ENCODE results near the gene CRTAC1. TPM values are rescaled to one million over a fixed set of nuclear protein-coding genes. Genes with fewer than 3 reads are reported as not detected.

CRTAC1 gene
- total and polyA plus RNA-seq, 2 experiments from 2014 or later, result 0.30 to 8.0 TPM

- Histone ChIP-seq H3K27ac (no peak overlapping the region), H3K4me3 (no peak overlapping the region), H3K4me1 (ENCODE audit: low read depth) (no peaks in the 10 kb centered on the region), H3K36me3 (no peaks in the 10 kb centered on the region), H3K27me3 (no peaks in the 10 kb centered on the region), H3K9me3 (ENCODE audit: low read depth) (no peaks in the 10 kb centered on the region)
- DNase-seq (ENCODE audit: low read depth in 1 of 2, low spot score in 1 of 2), result no peak
- no peak for TF ChIP-seq CTCF (IDR thresholded peaks at IDR 0.05; ENCODE audit: low read depth, low read length)
Measured at GRCh38 chr10:97883092-97883485, 147.3 kb downstream of the CRTAC1 start.

GRCh38 chr10:97882142-97883091 is 148.0 kb downstream of the CRTAC1 start:
- Histone ChIP-seq H3K27me3 (no peaks in the 10 kb centered on the region), H3K36me3 (no peaks in the 10 kb centered on the region), H3K27ac (no peak overlapping the region), H3K9me3 (ENCODE audit: low read depth) (no peaks in the 10 kb centered on the region), H3K4me1 (ENCODE audit: low read depth) (no peaks in the 10 kb centered on the region), H3K4me3 (no peak overlapping the region)
- DNase-seq (ENCODE audit: low read depth in 1 of 2, low spot score in 1 of 2), result peak in 1 of 2 donors; percentile 88
- no peak for TF ChIP-seq CTCF (IDR thresholded peaks at IDR 0.05; ENCODE audit: low read depth, low read length)

- Histone ChIP-seq H3K9me3 (ENCODE audit: low read depth) (no peaks in the 10 kb centered on the region), H3K27ac (no peak overlapping the region), H3K36me3 (no peaks in the 10 kb centered on the region), H3K4me1 (ENCODE audit: low read depth) (no peaks in the 10 kb centered on the region), H3K4me3 (no peak overlapping the region), H3K27me3 (no peaks in the 10 kb centered on the region)
- no peak for TF ChIP-seq CTCF (IDR thresholded peaks at IDR 0.05; ENCODE audit: low read depth, low read length)
- no peak for DNase-seq (ENCODE audit: low read depth in 1 of 2, low spot score in 1 of 2)
Measured at GRCh38 chr10:97880109-97880508, 150.3 kb downstream of the CRTAC1 start.

GRCh38 chr10:97879241-97879640 is 151.2 kb downstream of the CRTAC1 start:
- no peak for DNase-seq (ENCODE audit: low read depth in 1 of 2, low spot score in 1 of 2)
- no peak for TF ChIP-seq CTCF (IDR thresholded peaks at IDR 0.05; ENCODE audit: low read depth, low read length)
- Histone ChIP-seq H3K4me3 (no peak overlapping the region), H3K36me3 (no peaks in the 10 kb centered on the region), H3K9me3 (ENCODE audit: low read depth) (no peaks in the 10 kb centered on the region), H3K27ac (no peak overlapping the region), H3K27me3 (no peaks in the 10 kb centered on the region), H3K4me1 (ENCODE audit: low read depth) (no peaks in the 10 kb centered on the region)

- TF ChIP-seq CTCF (IDR thresholded peaks at IDR 0.05; ENCODE audit: low read depth, low read length), result no peak
- no peak overlapping the region for H3K4me3 ChIP-seq
- H3K36me3 ChIP-seq, result no peaks in the 10 kb centered on the region
- DNase-seq (ENCODE audit: low read depth in 1 of 2, low spot score in 1 of 2), result no peak
- no peaks in the 10 kb centered on the region for H3K27me3 ChIP-seq
- H3K27ac ChIP-seq, result no peak overlapping the region
- H3K4me1 ChIP-seq (ENCODE audit: low read depth), result no peaks in the 10 kb centered on the region
- no peaks in the 10 kb centered on the region for H3K9me3 ChIP-seq (ENCODE audit: low read depth)
Measured at GRCh38 chr10:97876402-97876801, 154.0 kb downstream of the CRTAC1 start.
